ENCODE data around the gene ITSN2. TPM values are rescaled to one million over a fixed set of nuclear protein-coding genes. Genes with fewer than 3 reads are reported as not detected.
A peak's percentile ranks its signal among the peaks of the same experiment; 100 is the strongest.

The ITSN2 gene
- total and polyA plus RNA-seq, 7 donors, result 12.2 to 71.7 (median 33.5) TPM

- WGBS, 3 donors, result 89 to 95% (median 94%) methylated on average over 2 of the region's 2 CpGs
- H3K27me3 ChIP-seq (ENCODE audit: insufficient read depth in 3 of 3, low read length in 2 of 3), result no peaks in the 10 kb centered on the region
- intact Hi-C loops (cut with DNase I), result loop anchor here in 1 of 2 donors (5.0 kb wide), 1 partner anchor 54 kb away; the partner anchor contains the start of gene ITSN2
Observed at GRCh38 chr2:24307961-24308360, 52.4 kb downstream of the ITSN2 start.

GRCh38 chr2:24304631-24305030 lies 55.7 kb downstream of the ITSN2 start:
- 37 to 50% (median 46%) methylated on average over 3 of the region's 3 CpGs for WGBS, 3 donors
- Histone ChIP-seq H3K27ac (peak overlapping the region; percentile 80), H3K36me3 (ENCODE audit: insufficient read depth in 1 of 2, low read depth in 1 of 2) (peaks cover 0 to 72% of the 10 kb centered on the region in 2 donors), H3K4me1 (peaks cover 17% of the 10 kb centered on the region), H3K27me3 (ENCODE audit: insufficient read depth in 3 of 3, low read length in 2 of 3) (no peaks in the 10 kb centered on the region), H3K9me3 (no peaks in the 10 kb centered on the region), H3K4me3 (no peak overlapping the region)
- no peak for TF ChIP-seq CTCF (IDR thresholded peaks at IDR 0.05)
- DNase-seq (no peak), ATAC-seq (peak in 3 of 4 donors; percentile 16 to 35 (median 28))
- intact Hi-C loops (cut with DNase I), result loop anchor here in 1 of 2 donors (5.0 kb wide), 1 partner anchor 58 kb away; the partner anchor contains the start of gene ITSN2

More at GRCh38 chr2:24307961-24308360, 52.4 kb downstream of the ITSN2 start:
- Histone ChIP-seq H3K36me3 (ENCODE audit: insufficient read depth in 1 of 2, low read depth in 1 of 2) (peaks cover 0 to 67% of the 10 kb centered on the region in 2 donors), H3K9me3 (no peaks in the 10 kb centered on the region), H3K4me1 (peaks cover 17% of the 10 kb centered on the region), H3K27ac (no peak overlapping the region), H3K4me3 (no peak overlapping the region)
- DNase-seq (no peak), ATAC-seq (no peak)
- TF ChIP-seq CTCF (IDR thresholded peaks at IDR 0.05), result no peak

- Histone ChIP-seq H3K27me3 (ENCODE audit: insufficient read depth in 3 of 3, low read length in 2 of 3) (no peaks in the 10 kb centered on the region), H3K36me3 (ENCODE audit: insufficient read depth in 1 of 2, low read depth in 1 of 2) (peaks cover 0 to 72% of the 10 kb centered on the region in 2 donors), H3K9me3 (no peaks in the 10 kb centered on the region), H3K4me3 (no peak overlapping the region), H3K4me1 (peaks cover 17% of the 10 kb centered on the region), H3K27ac (peak overlapping the region; percentile 84)
- DNase-seq, result peak; percentile 78 to 90
- no peak for TF ChIP-seq CTCF (IDR thresholded peaks at IDR 0.05)
- peak; percentile 99 to 100 (median 100) for ATAC-seq
- intact Hi-C loops (cut with DNase I), result no loop called here
- 15 to 17% (median 17%) methylated on average over 4 of the region's 4 CpGs for WGBS, 3 donors
Observed at GRCh38 chr2:24304098-24304497, 56.2 kb downstream of the ITSN2 start.

GRCh38 chr2:24301599-24301998 lies 58.7 kb downstream of the ITSN2 start:
- 97% methylated on average over 6 of the region's 6 CpGs for WGBS, 3 donors
- Histone ChIP-seq H3K27ac (no peak overlapping the region), H3K36me3 (ENCODE audit: insufficient read depth in 1 of 2, low read depth in 1 of 2) (peaks cover 0 to 72% of the 10 kb centered on the region in 2 donors), H3K27me3 (ENCODE audit: insufficient read depth in 3 of 3, low read length in 2 of 3) (no peaks in the 10 kb centered on the region), H3K4me3 (no peak overlapping the region), H3K4me1 (peaks cover 17% of the 10 kb centered on the region), H3K9me3 (no peaks in the 10 kb centered on the region)
- intact Hi-C loops (cut with DNase I), result no loop called here
- no peak for ATAC-seq
- DNase-seq, result no peak
- TF ChIP-seq CTCF (IDR thresholded peaks at IDR 0.05), result no peak

GRCh38 chr2:24297663-24298062 lies 62.7 kb downstream of the ITSN2 start:
- H3K27me3 ChIP-seq (ENCODE audit: insufficient read depth in 3 of 3, low read length in 2 of 3), result no peaks in the 10 kb centered on the region
- H3K27ac ChIP-seq, result no peak overlapping the region
- ATAC-seq (no peak), DNase-seq (no peak)
- H3K4me3 ChIP-seq, result no peak overlapping the region
- H3K36me3 ChIP-seq (ENCODE audit: insufficient read depth in 1 of 2, low read depth in 1 of 2), result peaks cover 0 to 100% of the 10 kb centered on the region in 2 donors
- no peak for TF ChIP-seq CTCF (IDR thresholded peaks at IDR 0.05)
- no peaks in the 10 kb centered on the region for H3K4me1 ChIP-seq
- no peaks in the 10 kb centered on the region for H3K9me3 ChIP-seq
- intact Hi-C loops (cut with DNase I), result no loop called here
- WGBS, 3 donors, result 89 to 97% (median 96%) methylated on average over 4 of the region's 4 CpGs
